ENCODE results near the gene PPP1R16B.
"Not testable (repeated sequence)": the region's sequence is repeated elsewhere in the genome, so short reads cannot be mapped to it uniquely, and the experiment has no call there.

The PPP1R16B gene

DNA sequence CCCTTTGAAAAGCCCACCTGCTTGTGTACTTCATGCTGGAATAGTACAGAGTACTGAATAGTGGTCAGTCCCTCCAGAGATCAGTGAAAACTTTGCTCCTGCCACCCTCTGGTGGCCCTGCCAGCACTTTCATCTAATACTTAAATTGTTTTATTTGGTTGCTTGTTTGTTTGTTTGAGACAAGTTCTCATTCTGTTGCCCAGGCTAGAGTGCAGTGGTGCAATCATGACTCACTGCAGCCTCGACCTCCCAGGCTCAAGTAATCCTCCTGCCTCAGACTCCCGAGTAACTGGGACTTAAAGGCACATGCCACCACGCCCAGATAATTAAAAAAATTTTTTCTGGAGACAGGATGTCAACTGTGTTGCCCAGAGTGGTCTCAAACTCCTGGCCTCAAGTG is 129.8 kb downstream of the PPP1R16B start:
- no peak for DNase-seq (ENCODE audit: low spot score)

DNA sequence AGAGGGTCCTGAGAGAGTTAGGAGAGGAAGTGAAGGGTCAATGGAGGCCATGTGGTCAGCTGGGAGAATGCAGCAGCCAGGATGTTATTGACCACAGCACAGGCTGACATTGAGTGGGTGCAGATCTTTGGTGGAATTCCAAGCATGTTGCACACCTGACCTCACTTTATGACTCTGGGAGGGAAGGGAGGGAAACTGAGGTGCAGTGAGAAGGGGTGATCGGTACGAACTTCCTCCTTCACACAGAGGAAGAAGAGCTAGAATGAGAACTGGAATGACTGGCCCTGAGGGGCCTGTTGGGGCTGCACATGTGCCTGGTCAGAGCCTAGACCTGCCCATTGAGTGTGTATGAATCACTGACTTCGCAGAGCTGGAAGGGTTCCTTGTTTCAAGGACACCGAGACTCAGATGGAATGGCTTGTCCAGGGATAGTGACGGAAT is 130.5 kb downstream of the PPP1R16B start:
- DNase-seq (ENCODE audit: low spot score), result no peak

DNA sequence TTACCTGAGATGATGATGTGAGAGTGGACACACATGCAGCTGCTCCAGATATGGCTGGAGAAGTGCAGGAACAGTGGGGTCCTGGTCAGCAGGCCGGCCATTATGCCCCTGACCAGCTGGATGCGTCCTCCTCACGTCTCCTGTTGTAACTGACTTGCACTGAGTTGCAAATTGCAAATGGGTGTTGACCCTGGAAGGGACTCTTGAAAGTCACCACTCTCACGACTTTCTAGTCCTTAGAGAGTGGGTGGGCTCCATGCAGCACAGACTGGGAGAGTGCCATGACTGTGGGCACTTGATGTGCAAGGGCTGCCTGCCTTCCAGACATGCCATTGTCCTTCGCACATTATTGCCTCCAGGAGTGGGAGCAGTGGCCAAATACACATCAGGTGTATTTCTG is 131.5 kb downstream of the PPP1R16B start:
- no peak for DNase-seq (ENCODE audit: low spot score)

DNA sequence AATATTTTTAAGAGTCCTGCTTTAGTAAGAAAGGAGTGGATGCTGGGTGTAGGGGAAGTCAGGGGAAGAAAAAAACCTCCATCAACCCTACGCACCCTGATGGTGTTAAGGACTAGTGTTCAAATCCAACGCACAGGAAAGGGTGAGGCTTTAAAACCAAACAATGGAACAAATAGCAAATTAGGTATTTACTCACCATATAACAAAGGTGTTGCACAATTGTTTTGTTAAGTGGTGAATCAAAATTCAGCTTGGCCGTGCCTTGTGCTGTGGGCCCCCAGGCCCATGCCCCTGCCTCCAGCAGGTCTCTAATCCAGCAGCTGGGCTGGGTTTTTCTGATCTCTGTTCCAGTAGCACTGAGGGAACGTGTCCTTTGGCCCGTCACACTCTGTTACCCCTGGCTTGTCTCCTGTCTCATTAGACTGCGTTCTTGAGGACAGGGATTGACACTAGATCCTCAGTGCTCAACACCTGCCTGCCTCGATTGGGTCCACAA is 132.5 kb downstream of the PPP1R16B start:
- DNase-seq (ENCODE audit: low spot score), result no peak

DNA sequence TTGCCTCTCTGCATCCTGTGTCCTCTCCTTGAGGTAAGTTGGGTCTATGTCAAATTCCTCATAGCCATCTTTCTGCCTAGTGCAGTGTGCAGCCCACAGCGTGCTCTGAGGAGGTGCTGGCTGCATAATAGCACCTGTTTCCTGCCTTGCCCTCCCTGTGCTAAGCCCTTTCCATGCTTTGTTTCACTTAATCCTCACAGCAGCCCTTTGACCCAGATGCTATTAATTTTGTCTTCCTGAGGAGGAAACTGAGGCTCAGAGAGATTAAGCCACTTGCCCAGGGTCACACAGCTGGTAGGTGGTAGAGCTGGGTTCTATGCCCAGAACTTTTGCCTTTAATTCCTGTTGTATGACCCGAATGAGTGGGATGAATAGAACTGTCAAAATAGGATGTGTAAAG is 134.2 kb downstream of the PPP1R16B start:
- no peak for DNase-seq (ENCODE audit: low spot score)

DNA sequence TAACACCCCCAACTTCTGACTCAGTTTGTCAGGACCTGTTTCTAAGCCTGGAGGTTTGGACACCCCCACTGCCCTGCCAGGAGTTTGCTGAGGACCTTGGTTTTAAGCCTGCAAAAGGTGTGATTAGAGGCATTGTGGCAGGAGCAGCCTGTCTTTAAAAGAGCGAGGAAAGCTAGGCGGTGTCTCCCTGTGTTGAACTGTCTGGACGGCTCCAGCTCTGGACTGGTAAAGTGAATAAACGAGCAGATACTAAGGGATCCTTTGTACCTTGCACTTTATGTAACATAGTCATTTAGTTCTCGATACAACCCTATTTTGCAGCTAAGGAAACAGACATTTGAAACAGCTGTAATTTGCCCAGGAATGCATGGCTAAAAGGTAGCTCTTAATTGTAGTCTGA is 135.1 kb downstream of the PPP1R16B start:
- no peak for DNase-seq (ENCODE audit: low spot score)

DNA sequence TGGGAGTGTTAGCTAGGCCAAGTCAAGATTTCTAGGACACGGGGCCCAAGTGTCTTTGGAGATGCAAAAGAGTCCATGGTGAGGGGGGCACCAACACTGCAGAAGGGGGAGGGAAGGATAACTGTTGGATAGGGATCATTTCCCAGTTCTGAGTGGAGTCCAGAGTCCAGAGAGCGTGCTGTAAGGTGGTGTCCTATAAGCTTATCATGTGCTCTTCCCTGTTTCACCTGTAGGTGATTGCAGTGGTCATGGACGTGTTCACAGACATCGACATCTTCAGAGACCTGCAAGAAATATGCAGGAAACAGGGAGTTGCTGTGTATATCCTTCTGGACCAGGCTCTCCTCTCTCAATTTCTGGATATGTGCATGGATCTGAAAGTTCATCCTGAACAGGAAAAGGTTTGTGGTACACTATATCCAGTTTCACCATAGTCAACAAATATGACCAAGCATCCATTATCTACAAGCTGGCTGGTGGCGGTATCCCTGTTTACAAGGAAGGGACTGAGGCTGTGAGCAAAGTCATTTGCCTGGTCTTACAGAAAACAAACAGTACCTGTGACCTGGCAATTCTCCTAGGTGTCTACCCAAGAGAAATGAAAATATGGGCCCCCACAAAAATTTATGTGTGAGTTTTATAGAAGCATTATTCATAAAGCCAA is 136.4 kb downstream of the PPP1R16B start:
- no peak for DNase-seq (ENCODE audit: low spot score)

DNA sequence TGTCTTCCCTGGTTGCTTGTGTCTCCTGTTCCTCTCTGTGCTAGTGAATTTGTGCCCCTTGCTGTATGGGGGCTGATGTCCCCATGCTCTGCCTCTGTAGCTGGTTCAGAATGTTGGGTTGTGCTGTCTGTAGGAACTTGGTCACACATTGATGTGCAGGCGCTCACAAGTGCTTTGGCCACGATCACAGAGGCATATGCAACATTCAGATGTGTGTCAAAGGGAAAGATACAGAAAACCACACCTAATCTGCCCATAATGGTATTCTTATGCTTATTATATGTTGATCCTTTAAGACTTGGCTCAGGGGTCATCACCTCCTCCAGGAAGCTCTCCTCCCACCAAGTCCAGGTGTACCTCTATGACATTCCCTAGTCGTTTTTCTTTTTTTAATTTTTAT is 139.5 kb downstream of the PPP1R16B start:
- no peak for DNase-seq (ENCODE audit: low spot score)

DNA sequence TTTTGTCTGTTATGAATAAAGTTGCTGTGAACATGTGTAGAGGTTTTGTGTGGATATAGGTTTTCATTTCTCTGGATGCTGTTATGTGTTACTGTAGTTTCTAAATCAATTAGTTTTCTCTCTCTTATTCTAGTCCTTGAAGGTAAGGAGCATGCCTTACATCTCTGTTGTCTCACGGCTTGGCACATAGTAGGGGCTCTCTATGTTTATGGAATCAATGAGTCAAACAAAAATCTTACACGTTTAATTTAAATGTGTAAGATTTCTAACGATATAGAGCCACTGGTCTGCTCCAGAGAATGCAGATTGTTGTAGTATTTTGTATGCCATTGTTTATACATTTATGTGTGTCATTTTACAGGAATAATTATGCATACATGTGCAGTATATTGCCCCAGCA is 141.3 kb downstream of the PPP1R16B start:
- no peak for DNase-seq (ENCODE audit: low spot score)

DNA sequence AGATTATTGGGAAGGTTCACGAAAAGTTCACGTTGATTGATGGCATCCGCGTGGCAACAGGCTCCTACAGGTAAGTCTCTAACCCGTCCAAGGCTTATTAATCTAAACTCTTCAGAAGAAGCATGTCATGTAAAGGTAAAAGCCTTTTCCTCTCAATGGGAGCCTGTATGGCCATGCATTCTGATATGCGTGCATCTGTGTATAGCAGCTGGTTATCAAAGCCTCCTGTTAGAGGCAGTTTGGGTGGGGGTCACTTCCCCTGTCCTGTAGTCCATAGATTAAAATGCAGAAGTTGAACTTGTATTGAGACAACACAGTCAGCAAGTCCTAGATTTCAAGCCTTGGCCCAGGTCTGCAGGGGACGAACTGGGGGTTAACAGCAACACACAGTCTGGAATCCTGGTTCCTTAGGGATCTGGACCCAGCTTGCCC is 142.4 kb downstream of the PPP1R16B start:
- no peak for DNase-seq (ENCODE audit: low spot score)

DNA sequence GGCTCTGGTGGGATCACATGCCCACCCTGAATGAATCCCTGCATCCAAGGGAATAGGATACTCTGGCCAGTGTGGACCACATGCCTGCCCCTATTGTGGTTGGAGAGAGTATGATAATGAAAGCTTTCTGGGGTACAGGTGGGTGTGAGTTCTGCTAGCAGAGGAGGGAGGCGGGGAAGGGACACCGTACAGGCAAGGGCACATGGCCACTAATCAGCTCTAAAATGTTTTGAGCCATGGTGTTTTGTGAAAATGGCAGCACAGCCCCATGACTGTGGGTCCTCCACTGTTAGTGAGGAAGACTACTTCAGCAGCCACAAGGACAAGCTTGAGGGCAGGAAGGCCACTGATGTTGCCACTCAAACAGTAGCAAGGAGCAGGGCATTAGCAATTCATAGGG is 144.8 kb downstream of the PPP1R16B start:
- DNase-seq (ENCODE audit: low spot score), result no peak

DNA sequence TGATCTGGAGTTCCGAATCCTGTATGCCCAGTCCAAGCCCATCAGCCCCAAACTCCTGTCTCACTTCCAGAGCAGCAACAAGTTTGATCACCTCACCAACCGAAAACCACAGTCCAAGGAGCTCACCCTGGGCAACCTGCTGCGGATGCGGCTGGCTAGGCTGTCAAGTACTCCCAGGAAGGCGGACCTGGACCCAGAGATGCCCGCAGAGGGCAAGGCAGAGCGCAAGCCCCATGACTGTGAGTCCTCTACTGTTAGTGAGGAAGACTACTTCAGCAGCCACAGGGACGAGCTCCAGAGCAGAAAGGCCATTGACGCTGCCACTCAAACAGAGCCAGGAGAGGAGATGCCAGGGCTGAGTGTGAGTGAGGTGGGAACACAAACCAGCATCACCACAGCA is 146.1 kb downstream of the PPP1R16B start:
- no peak for DNase-seq (ENCODE audit: low spot score)

DNA sequence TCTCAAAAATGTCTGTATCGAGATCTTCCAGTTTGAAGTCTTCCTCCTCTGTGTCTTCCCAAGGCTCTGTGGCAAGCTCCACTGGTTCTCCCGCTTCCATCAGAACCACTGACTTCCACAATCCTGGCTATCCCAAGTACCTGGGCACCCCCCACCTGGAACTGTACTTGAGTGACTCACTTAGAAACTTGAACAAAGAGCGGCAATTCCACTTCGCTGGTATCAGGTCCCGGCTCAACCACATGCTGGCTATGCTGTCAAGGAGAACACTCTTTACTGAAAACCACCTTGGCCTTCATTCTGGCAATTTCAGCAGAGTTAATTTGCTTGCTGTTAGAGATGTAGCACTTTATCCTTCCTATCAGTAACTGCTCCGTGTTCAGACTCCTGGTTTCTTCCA is 146.7 kb downstream of the PPP1R16B start:
- no peak for DNase-seq (ENCODE audit: low spot score)

DNA sequence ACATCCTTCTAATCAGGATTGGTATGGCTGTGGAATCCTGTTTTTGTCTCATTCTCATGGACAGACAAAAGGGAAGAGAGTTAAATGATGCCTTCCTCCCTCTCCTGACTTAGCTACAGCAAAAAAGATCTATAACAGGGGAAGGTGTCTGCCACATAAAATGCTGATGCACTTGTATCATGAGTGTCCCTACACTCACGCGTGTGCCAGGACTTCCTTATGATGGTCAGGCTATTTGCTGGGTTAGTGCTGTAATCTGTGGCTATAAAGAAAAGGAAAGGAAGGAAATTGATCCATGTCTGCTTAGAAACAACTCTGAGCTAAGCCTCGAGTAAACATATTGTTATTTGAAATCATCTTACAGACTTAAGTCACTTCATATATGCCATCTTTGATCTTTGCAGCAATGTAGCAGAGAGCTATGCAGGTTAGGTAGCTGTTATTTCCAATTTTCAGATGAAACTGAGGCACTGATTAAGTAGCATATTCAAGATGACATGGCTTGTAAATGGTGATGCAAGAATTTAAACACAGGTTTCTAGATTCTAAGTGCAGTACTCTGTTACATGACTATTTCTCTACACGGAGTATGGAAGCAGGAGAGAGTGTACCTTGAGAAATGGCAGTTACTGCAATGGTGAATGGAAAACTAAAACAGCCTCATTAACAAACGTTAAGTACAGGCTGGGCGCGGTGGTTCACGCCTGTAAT is 148.3 kb downstream of the PPP1R16B start:
- no peak for DNase-seq (ENCODE audit: low spot score)

DNA sequence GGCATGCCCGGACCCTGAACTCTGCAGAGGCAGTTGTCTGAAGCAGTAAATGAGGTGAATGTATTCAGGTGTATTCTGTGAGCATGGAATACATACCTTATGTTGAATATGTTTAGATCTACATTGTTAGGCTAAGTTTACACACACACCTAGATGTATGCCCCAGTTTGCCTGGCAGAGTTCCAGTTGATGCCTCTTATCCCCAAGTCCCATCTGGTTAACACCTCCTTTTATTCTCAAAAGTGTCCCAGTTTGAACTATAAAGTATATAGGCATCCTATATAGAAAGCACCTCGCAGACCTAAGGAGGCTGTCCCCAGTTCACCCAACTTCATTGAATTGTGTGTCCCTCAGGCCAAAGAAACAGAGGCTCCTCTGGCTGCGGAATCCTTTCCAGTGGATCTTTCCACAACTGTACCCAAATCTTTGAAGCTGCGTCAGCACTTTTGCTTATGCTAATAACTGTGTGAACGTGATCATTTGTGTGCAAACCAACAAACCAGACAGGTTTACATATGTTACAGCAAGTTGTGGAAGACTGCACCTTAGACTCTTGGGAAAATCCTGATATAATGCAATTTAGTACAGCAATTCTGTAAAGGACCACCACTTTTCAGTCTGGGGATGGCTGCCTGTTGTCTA is 151.9 kb downstream of the PPP1R16B start:
- DNase-seq (ENCODE audit: low spot score), result no peak

DNA sequence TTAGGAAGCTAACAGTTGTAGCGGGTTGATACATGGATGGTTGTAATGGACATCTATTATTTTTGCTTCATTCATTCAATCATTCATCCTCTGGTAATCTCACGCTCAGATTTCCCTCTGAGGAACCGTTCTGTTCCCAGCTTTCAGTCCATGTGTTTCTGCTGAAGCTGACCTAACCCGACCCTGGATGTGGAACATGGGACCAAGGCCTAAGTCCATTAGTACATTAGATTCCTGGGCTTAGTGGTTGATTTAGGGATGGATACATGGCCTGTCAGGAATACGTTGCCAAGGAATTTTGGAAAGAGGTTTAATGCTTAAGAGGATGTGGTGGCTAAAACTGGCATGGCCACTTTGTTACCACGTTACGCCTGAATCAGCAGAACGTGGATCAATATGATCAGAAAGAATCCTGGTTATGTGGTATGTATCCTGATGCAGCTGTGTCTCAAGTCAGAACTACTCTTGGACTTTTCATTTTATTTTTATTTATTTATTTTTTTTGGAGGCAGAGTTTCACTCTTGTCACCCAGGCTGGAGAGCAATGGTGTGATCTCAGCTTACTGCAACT is 152.5 kb downstream of the PPP1R16B start:
- no peak for DNase-seq (ENCODE audit: low spot score)

DNA sequence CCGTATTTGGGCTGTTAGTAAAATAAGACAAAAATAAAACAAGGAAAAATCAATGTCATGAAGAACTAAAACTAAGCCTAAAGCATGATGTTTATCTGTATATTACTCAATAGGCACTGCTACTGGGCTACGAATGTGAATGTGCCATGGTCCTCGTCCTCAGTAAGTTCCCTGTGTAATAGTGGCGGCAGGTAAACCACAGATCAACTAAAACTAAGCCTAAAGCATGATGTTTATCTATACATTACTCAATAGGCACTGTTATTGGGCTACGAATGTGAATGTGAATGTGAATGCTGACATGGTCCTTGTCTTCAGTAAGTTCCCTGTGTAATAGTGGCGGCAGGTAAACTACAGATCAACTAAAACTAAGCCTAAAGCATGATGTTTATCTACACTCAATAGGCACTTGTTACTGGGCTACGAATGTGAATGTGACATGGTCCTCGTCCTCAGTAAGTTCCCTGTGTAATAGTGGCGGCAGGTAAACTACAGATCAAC is 154.7 kb downstream of the PPP1R16B start:
- DNase-seq (ENCODE audit: low spot score), result not testable (repeated sequence)

DNA sequence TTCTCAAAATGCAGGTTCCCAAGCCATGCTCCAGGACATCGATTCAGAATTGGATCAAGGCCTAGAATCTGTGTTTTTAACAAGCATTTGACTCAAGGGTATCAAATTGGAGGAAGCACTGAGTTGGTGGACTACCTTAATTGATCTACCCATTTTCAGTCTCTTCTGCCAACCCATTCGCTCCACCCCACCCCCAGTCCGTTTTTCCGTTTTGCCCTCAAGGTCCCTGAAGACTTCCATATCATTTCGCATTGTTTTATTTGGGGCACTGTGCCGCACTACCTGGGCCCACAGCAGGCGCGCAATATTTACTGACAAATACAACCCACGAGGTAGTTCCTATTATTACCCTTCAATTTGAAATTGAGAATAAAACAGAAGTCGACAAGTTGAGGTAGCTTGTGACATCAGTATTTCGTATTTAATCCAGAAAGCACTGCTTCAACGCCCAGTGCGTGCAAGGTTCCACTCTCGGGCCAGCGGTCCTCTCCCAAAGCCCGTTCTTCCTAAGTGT is 156.1 kb downstream of the PPP1R16B start:
- no peak for DNase-seq (ENCODE audit: low spot score)

DNA sequence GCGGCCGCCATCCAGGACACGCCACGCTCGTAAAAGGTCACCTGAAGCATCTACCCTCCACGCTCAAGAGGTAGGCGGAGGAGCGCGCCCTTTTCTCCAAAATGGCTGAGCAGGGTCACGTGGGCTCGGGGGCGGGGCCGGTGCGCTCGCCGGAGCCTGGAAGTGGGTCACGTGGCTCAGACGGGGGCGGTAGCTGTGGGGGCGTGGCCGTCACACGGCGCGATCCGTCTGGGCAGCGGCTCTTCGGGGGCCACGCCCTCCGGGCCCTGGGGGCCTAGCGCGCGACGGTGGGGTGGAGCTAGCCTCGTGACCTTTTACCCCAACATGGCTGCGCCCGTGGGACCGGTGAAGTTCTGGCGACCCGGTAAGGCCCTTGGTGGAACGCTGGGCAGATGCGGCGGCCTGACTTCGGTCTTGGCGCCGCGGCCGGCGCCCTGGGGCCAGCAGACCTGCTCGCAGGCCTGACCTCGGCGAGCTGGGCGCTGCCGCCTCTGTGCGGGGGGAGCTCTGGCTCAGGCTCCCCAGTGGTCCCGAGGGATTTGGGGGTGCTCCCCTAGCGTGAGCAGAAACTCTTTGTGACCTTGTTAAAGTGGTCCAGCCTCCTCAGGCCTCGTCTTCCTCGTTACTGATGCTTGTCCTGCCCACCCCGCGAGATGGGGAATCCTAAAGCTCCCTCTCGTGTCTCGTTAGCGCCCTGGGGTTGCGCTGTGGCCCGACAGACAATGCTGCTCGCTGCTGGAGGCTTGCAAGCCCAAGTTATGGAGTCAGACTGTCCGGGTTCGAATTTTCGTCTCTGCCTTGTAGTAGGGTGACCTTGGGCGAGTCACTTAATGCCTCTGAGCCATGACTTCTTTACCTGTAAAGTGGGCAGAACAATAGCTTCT is 156.8 kb downstream of the PPP1R16B start, which contains the start of gene DHX35:
Gene DHX35 (plus strand): TSS at position 301 of the 884 bp plus-strand sequence. CDS start 24 bp downstream, at position 325.
- peak; percentile 97 for DNase-seq (ENCODE audit: low spot score)

DNA sequence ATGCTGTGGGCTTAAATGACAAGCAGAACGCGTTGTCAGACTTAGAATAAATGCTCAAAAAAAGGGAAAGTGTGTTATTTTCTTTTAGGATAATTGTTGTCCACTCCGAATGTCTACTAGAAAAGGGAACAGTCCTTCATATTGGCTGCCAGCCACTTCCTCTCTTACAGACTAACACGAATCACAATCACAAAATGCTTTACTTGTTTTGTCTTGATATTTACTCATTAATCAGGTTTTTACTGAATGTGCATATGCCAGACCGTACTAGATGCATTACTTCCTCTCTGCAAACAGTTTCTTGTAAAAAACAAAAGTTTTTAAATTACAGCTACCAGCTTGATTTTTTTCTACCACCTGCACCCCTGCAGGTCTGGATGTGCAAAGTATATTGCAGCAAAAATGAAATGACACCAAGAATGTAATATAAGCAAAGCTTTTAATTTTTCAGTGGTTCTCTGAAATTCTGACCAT is 157.5 kb downstream of the PPP1R16B start:
- no peak for DNase-seq (ENCODE audit: low spot score)

DNA sequence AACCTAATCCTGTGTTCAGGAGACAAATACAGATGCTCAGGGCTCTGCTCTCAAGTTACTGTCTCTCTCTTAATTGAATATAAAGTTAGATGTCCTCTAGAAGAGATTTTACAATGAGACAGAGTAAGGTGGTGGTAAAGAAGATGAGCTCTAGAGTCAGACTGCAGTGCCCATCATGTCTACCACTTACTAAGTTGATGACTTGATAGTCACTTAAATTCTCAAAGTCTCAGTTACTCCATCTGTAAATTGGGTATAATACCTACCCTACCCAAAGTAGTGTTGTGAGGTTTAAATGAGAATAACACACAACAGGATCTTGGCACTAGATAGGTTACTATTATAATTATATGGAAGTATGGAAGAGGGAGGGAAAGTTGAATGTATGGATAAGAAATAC is 158.2 kb downstream of the PPP1R16B start:
- no peak for DNase-seq (ENCODE audit: low spot score)

Measured in cerebellar cortex (tissue), 1 donor.